Spleen (tissue), 7 donors: ENCODE measurements around the gene FSTL4.

ENCODE experiments used
- CTCF ChIP-seq, 11 experiments: fragments of 200-600 bp in 7 of 11; fragments of 450-650 bp in 4 of 11; sonication (generic) in 4 of 11; IDR thresholded peaks in 8 of 11; conservative IDR thresholded peaks in 3 of 11; 1 replicate in 7 of 11; 2 replicates in 4 of 11; pipeline versions ENCODE4 v1.4.0 to v1.8.0; 2016 to 2021; ENCODE audit warnings: antibody characterized with exemption in 11 of 11, inconsistent platforms in 4 of 11, mild to moderate bottlenecking in 1 of 11
- POLR2A ChIP-seq, 3 donors: fragments of 450-650 bp; IDR thresholded peaks; one replicate each; pipeline ENCODE4 v1.5.1; 2017; ENCODE audit warnings: antibody characterized with exemption in 3 of 3, mild to moderate bottlenecking in 1 of 3
- donor health status: DM: no; HTN: no; CAD: no; lungs with moderate emphysema.
- donor health status: DM: no; HTN: no; CAD: no.
- donor health status: DM: no; HTN: no; CAD: no.

GRCh38 chr5:133430095-133430494 is 182.2 kb downstream of the FSTL4 start:
- TF ChIP-seq POLR2A (IDR thresholded peaks at IDR 0.05) (no peak), CTCF (IDR thresholded peaks at IDR 0.05 in 8 of 11, conservative IDR thresholded peaks at IDR 0.05 in 3 of 11) (no peak)
